Measurements from ENCODE around the gene PVR. TPM values are rescaled to one million over a fixed set of nuclear protein-coding genes. Genes with fewer than 3 reads are reported as not detected.

PVR gene
- total RNA-seq, 2 donors from 2014 or later = 21.2 to 31.6 TPM

- no peak overlapping the region for H3K9ac ChIP-seq (ENCODE audit: extremely low read depth, low read length, poor library complexity, severe bottlenecking)
- Mint-ChIP-seq H3K36me3 (ENCODE audit: low read depth) (no peaks in the 10 kb centered on the region), H3K9me3 (no peaks in the 10 kb centered on the region)
Observed at GRCh38 chr19:44687888-44688287, 44.2 kb downstream of the PVR start.

GRCh38 chr19:44689290-44690130 lies 45.8 kb downstream of the PVR start:
- Mint-ChIP-seq H3K36me3 (ENCODE audit: low read depth) (no peaks in the 10 kb centered on the region), H3K4me1 (peaks cover 8% of the 10 kb centered on the region), H3K27me3 (ENCODE audit: insufficient read depth) (peaks cover 2% of the 10 kb centered on the region), H3K27ac (peak overlapping the region; percentile 26), H3K9me3 (no peaks in the 10 kb centered on the region), H3K4me3 (no peak overlapping the region)
- H3K27me3 ChIP-seq (ENCODE audit: control insufficient read depth, insufficient read depth, low read length, poor library complexity, severe bottlenecking) = no peaks in the 10 kb centered on the region
- H3K27ac ChIP-seq (ENCODE audit: low read depth, low read length) = no peak overlapping the region
- no peak overlapping the region for H3K4me3 ChIP-seq (ENCODE audit: low read length)
- no peak overlapping the region for H3K9ac ChIP-seq (ENCODE audit: extremely low read depth, low read length, poor library complexity, severe bottlenecking)
- DNase-seq = peak; percentile 96
- no peaks in the 10 kb centered on the region for H3K4me1 ChIP-seq (ENCODE audit: control insufficient read depth, insufficient read depth, low read length)
- H3K36me3 ChIP-seq (ENCODE audit: control insufficient read depth, insufficient read depth, low read length) = no peaks in the 10 kb centered on the region
- WGBS, 2 experiments (ENCODE audit: insufficient coverage in 1 of 2, insufficient read length in 1 of 2) = 46 to 68% methylated on average over 4 to 11 of the region's 11 CpGs
- no peaks in the 10 kb centered on the region for H3K9me3 ChIP-seq (ENCODE audit: control insufficient read depth, low read length)
- TF ChIP-seq CTCF (conservative IDR thresholded peaks at IDR 0.05) = peak; percentile 99

More at GRCh38 chr19:44687888-44688287, 44.2 kb downstream of the PVR start:
- Mint-ChIP-seq H3K4me1 (peaks cover 8% of the 10 kb centered on the region), H3K27me3 (ENCODE audit: insufficient read depth) (peaks cover 2% of the 10 kb centered on the region), H3K27ac (no peak overlapping the region), H3K4me3 (no peak overlapping the region)
- H3K27ac ChIP-seq (ENCODE audit: low read depth, low read length) = no peak overlapping the region
- H3K4me1 ChIP-seq (ENCODE audit: control insufficient read depth, insufficient read depth, low read length) = no peaks in the 10 kb centered on the region
- H3K9me3 ChIP-seq (ENCODE audit: control insufficient read depth, low read length) = no peaks in the 10 kb centered on the region
- no peaks in the 10 kb centered on the region for H3K36me3 ChIP-seq (ENCODE audit: control insufficient read depth, insufficient read depth, low read length)
- WGBS, 2 experiments (ENCODE audit: insufficient coverage in 1 of 2, insufficient read length in 1 of 2) = 92 to 94% methylated on average over 6 to 7 of the region's 7 CpGs
- no peak for DNase-seq
- no peaks in the 10 kb centered on the region for H3K27me3 ChIP-seq (ENCODE audit: control insufficient read depth, insufficient read depth, low read length, poor library complexity, severe bottlenecking)
- H3K4me3 ChIP-seq (ENCODE audit: low read length) = no peak overlapping the region
- no peak for TF ChIP-seq CTCF (conservative IDR thresholded peaks at IDR 0.05)

- Histone ChIP-seq H3K4me1 (ENCODE audit: control insufficient read depth, insufficient read depth, low read length) (no peaks in the 10 kb centered on the region), H3K27ac (ENCODE audit: low read depth, low read length) (no peak overlapping the region), H3K4me3 (ENCODE audit: low read length) (no peak overlapping the region), H3K36me3 (ENCODE audit: control insufficient read depth, insufficient read depth, low read length) (no peaks in the 10 kb centered on the region), H3K9me3 (ENCODE audit: control insufficient read depth, low read length) (no peaks in the 10 kb centered on the region), H3K9ac (ENCODE audit: extremely low read depth, low read length, poor library complexity, severe bottlenecking) (no peak overlapping the region), H3K27me3 (ENCODE audit: control insufficient read depth, insufficient read depth, low read length, poor library complexity, severe bottlenecking) (no peaks in the 10 kb centered on the region)
- no peak for TF ChIP-seq CTCF (conservative IDR thresholded peaks at IDR 0.05)
- H3K27me3 Mint-ChIP-seq (ENCODE audit: insufficient read depth) = peaks cover 2% of the 10 kb centered on the region
- H3K27ac Mint-ChIP-seq = no peak overlapping the region
- H3K9me3 Mint-ChIP-seq = no peaks in the 10 kb centered on the region
- no peak overlapping the region for H3K4me3 Mint-ChIP-seq
- DNase-seq = no peak
- WGBS, 2 experiments (ENCODE audit: insufficient coverage in 1 of 2, insufficient read length in 1 of 2) = 95% methylated on average over 3 of the region's 3 CpGs; no CpG with 5 or more reads in 1 of the 2 experiments
- no peaks in the 10 kb centered on the region for H3K36me3 Mint-ChIP-seq (ENCODE audit: low read depth)
- H3K4me1 Mint-ChIP-seq = peaks cover 8% of the 10 kb centered on the region
Observed at GRCh38 chr19:44690131-44690440, 46.4 kb downstream of the PVR start.

Measured in endodermal cell (in vitro differentiated cells).